ENCODE data around the gene DEPDC4. TPM values are rescaled to one million over a fixed set of nuclear protein-coding genes. Genes with fewer than 3 reads are reported as not detected.
"Not testable (repeated sequence)": the region's sequence is repeated elsewhere in the genome, so short reads cannot be mapped to it uniquely, and the experiment has no call there.

The DEPDC4 gene
- total RNA-seq, 1 donor from 2014 or later, result 4.3 TPM

GRCh38 chr12:100234591-100235304 lies 32.1 kb downstream of the DEPDC4 start:
- DNase-seq (ENCODE audit: low spot score, unreplicated experiment), result no peak
- peaks cover 4% of the 10 kb centered on the region for H3K36me3 Mint-ChIP-seq (ENCODE audit: insufficient read depth)

GRCh38 chr12:100234166-100234565 lies 32.7 kb downstream of the DEPDC4 start:
- H3K4me1 Mint-ChIP-seq (ENCODE audit: low read depth), result peaks cover 3% of the 10 kb centered on the region
- H3K27me3 Mint-ChIP-seq, result no peaks in the 10 kb centered on the region
- peak overlapping the region; percentile 82 for H3K27ac Mint-ChIP-seq
- peaks cover 7% of the 10 kb centered on the region for H3K9me3 Mint-ChIP-seq (ENCODE audit: low read depth)
- no peak for TF ChIP-seq CTCF (IDR thresholded peaks at IDR 0.05; ENCODE audit: unreplicated experiment)
- H3K36me3 Mint-ChIP-seq (ENCODE audit: insufficient read depth), result peaks cover 4% of the 10 kb centered on the region
- H3K4me3 Mint-ChIP-seq (ENCODE audit: low read depth), result no peak overlapping the region
- no peak for DNase-seq (ENCODE audit: low spot score, unreplicated experiment)

More at GRCh38 chr12:100234591-100235304, 32.1 kb downstream of the DEPDC4 start:
- no peak overlapping the region for H3K4me3 Mint-ChIP-seq (ENCODE audit: low read depth)
- H3K27me3 Mint-ChIP-seq, result no peaks in the 10 kb centered on the region
- TF ChIP-seq CTCF (IDR thresholded peaks at IDR 0.05; ENCODE audit: unreplicated experiment), result peak; percentile 72
- peaks cover 3% of the 10 kb centered on the region for H3K4me1 Mint-ChIP-seq (ENCODE audit: low read depth)
- H3K9me3 Mint-ChIP-seq (ENCODE audit: low read depth), result peaks cover 7% of the 10 kb centered on the region
- no peak overlapping the region for H3K27ac Mint-ChIP-seq

GRCh38 chr12:100231873-100232272 lies 35.0 kb downstream of the DEPDC4 start:
- H3K9me3 Mint-ChIP-seq (ENCODE audit: low read depth); H3K27me3 Mint-ChIP-seq; H3K4me3 Mint-ChIP-seq (ENCODE audit: low read depth); DNase-seq (ENCODE audit: low spot score, unreplicated experiment); H3K4me1 Mint-ChIP-seq (ENCODE audit: low read depth); H3K36me3 Mint-ChIP-seq (ENCODE audit: insufficient read depth): not testable (repeated sequence)
- H3K27ac Mint-ChIP-seq, result peak overlapping the region; percentile 45

- Mint-ChIP-seq H3K27me3 (no peaks in the 10 kb centered on the region), H3K4me1 (ENCODE audit: low read depth) (peaks cover 3% of the 10 kb centered on the region), H3K27ac (no peak overlapping the region), H3K9me3 (ENCODE audit: low read depth) (no peaks in the 10 kb centered on the region), H3K36me3 (ENCODE audit: insufficient read depth) (peaks cover 3% of the 10 kb centered on the region), H3K4me3 (ENCODE audit: low read depth) (no peak overlapping the region)
- no peak for TF ChIP-seq CTCF (IDR thresholded peaks at IDR 0.05; ENCODE audit: unreplicated experiment)
- DNase-seq (ENCODE audit: low spot score, unreplicated experiment), result no peak
These were observed 37.0 kb downstream of the DEPDC4 start for GRCh38 chr12:100229876-100230275.

GRCh38 chr12:100229036-100229635 lies 37.7 kb downstream of the DEPDC4 start:
- Mint-ChIP-seq H3K9me3 (ENCODE audit: low read depth) (no peaks in the 10 kb centered on the region), H3K4me3 (ENCODE audit: low read depth) (no peak overlapping the region), H3K36me3 (ENCODE audit: insufficient read depth) (peaks cover 3% of the 10 kb centered on the region), H3K27me3 (no peaks in the 10 kb centered on the region), H3K27ac (no peak overlapping the region), H3K4me1 (ENCODE audit: low read depth) (peaks cover under 1% of the 10 kb centered on the region)
- no peak for DNase-seq (ENCODE audit: low spot score, unreplicated experiment)
- TF ChIP-seq CTCF (IDR thresholded peaks at IDR 0.05; ENCODE audit: unreplicated experiment), result no peak

GRCh38 chr12:100225491-100225890 lies 41.4 kb downstream of the DEPDC4 start:
- peaks cover 9% of the 10 kb centered on the region for H3K36me3 Mint-ChIP-seq (ENCODE audit: insufficient read depth)

GRCh38 chr12:100222173-100222572 lies 44.7 kb downstream of the DEPDC4 start:
- not testable (repeated sequence) for DNase-seq (ENCODE audit: low spot score, unreplicated experiment); H3K27ac Mint-ChIP-seq; H3K27me3 Mint-ChIP-seq; H3K4me3 Mint-ChIP-seq (ENCODE audit: low read depth); H3K4me1 Mint-ChIP-seq (ENCODE audit: low read depth); H3K9me3 Mint-ChIP-seq (ENCODE audit: low read depth)
- H3K36me3 Mint-ChIP-seq (ENCODE audit: insufficient read depth), result peaks cover 17% of the 10 kb centered on the region

More at GRCh38 chr12:100225491-100225890, 41.4 kb downstream of the DEPDC4 start:
- H3K4me3 Mint-ChIP-seq (ENCODE audit: low read depth), result no peak overlapping the region
- no peaks in the 10 kb centered on the region for H3K4me1 Mint-ChIP-seq (ENCODE audit: low read depth)
- H3K27ac Mint-ChIP-seq, result no peak overlapping the region
- H3K9me3 Mint-ChIP-seq (ENCODE audit: low read depth), result no peaks in the 10 kb centered on the region
- TF ChIP-seq CTCF (IDR thresholded peaks at IDR 0.05; ENCODE audit: unreplicated experiment), result no peak
- DNase-seq (ENCODE audit: low spot score, unreplicated experiment), result no peak
- no peaks in the 10 kb centered on the region for H3K27me3 Mint-ChIP-seq
